Measurements from ENCODE around the gene ZCCHC13.
"Not testable (repeated sequence)": the region's sequence is repeated elsewhere in the genome, so short reads cannot be mapped to it uniquely, and the experiment has no call there.

Gene ZCCHC13

DNA sequence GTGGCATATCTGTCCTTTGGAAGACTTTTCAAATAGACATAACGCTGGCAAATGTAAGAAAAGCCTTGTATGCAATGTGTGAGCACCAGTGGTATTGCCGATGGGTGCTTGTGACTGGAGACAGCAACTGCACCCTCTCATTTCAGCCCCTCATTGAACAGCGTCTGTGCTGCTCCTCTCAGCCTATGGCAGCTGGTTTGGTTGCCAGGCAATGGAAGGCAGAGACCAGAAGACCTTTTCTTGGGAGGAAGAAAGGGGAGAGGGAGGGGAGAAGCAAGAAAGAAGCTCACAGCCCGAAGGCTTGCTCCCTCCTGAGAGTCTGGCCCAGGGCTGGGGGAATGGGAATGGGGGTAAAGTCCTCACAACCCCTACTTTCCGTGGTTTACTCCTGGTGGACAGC lies 20.2 kb downstream of the ZCCHC13 start:
- DNase-seq = no peak

- no peak for DNase-seq
Measured at GRCh38 chrX:74325130-74326059, 21.4 kb downstream of the ZCCHC13 start.

GRCh38 chrX:74338852-74339251 lies 34.9 kb downstream of the ZCCHC13 start:
- no peak for DNase-seq

- no peak for DNase-seq
Measured at GRCh38 chrX:74340051-74340450, 36.1 kb downstream of the ZCCHC13 start.

DNA sequence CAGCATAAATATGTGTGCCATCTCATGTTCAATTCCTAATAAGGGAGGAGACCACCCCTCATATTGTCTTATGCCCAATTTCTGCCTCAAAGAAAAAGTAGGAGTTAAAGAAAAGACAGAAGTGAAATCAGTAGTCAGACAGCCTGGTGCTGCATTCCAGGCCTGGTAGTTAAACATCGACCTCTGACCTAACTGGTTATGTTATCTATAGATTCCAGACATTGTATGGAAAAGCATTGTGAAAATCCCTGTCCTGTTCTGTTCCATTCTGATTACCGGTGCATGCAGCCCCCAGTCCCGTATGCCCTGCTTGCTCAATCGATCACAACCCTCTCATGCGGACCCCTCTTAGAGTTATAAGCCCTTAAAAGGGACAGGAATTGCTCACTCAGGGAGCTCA lies 38.2 kb downstream of the ZCCHC13 start:
- not testable (repeated sequence) for DNase-seq

GRCh38 chrX:74343343-74344279 lies 39.6 kb downstream of the ZCCHC13 start:
- DNase-seq = peak; percentile 60

DNA sequence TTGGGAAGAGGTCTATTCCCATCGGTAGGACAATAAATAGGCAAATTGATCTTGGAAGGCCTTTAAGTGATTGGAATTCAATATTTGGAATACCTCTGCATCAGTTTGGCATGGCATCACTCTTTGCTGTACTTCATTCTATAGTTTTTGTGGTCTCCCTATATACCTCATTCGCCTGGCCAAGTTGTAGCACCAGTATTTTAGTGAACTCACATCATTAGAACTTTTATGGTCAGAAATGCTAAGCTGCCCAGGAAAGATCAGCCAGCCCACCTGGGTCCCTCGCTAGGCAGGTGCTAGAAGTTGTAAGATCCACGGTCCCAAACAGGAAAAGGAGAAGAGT lies 40.3 kb downstream of the ZCCHC13 start:
- no peak for DNase-seq

DNA sequence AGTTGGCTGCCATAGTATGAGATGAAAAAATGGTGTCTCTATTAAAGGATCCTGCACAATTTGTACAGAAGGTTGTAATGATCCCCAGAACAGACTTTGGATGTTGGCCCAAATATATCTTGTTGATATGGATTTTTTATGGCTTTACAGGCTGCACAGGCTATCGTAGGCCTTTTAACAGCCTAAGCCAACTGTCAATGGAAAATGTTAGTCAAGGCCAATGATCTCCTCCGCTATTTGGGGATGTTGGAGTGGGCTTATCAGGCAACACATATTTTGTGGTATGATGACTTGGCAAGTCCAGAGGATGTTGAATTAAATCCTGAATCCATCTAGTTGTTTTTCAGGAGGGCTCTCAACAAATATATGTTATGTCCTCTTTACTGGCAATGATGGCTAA lies 42.1 kb downstream of the ZCCHC13 start:
- DNase-seq = no peak

DNA sequence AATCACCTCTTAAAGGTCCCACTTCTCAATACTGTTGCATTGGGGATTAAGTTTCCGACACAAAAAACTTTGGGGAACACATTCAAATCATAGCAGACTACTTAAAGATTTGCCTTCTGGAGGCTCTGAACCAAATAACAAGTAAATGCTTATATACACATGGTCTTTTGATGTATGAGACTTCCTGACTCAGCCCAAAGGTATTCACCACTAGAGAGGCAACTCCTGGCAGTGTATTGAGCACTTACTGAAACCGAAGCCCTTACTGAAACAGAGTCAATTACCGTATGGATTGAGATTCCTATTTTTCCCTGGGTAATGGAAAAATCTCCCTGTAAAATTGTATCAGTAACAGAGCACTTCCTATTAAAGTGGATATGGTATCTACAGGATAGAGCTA lies 45.4 kb downstream of the ZCCHC13 start:
- DNase-seq = no peak

DNA sequence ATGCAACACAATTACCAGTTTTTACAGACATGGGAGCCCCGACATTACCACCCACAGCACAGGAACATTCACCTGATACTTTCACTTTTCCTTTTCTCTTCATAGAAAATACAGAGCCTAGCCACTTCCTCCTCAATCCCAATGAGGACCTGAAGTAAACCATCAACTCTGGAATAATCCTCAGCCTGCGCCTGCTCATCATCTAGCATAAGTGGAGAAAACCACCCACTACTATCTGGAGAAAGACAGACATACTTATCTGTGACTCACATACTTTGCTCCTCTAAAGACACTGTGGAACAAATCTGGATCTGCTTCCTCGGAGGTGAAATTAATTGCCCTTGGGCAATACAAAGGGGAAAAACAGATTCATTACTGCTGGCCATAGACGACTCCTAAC lies 47.8 kb downstream of the ZCCHC13 start:
- DNase-seq = no peak

DNA sequence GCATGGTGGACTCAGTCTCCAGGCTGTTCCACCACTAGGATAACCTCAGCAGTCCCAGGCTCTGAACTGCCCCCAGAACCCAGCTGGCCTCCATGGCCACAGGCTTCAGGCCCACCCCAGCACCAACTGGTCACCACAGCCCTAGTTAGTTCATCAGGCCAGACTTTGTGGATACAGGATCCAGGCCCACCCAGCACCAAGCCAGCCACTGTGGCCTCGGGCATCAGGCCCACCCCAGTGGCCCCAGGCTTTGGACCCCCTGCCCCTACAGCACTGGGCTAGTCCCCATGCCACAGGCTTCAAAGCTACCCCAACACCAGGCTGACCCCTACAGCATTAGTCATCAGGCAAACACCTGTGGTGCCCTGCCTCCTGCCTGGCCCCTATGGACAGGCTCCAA lies 50.0 kb downstream of the ZCCHC13 start:
- no peak for DNase-seq
